ENCODE measurements around the gene IL1A.

Gene IL1A

GRCh38 chr2:112818094-112818902, 34.0 kb upstream of the IL1A start:
- DNase-seq (ENCODE audit: low read depth in 2 of 2) = no peak

DNA sequence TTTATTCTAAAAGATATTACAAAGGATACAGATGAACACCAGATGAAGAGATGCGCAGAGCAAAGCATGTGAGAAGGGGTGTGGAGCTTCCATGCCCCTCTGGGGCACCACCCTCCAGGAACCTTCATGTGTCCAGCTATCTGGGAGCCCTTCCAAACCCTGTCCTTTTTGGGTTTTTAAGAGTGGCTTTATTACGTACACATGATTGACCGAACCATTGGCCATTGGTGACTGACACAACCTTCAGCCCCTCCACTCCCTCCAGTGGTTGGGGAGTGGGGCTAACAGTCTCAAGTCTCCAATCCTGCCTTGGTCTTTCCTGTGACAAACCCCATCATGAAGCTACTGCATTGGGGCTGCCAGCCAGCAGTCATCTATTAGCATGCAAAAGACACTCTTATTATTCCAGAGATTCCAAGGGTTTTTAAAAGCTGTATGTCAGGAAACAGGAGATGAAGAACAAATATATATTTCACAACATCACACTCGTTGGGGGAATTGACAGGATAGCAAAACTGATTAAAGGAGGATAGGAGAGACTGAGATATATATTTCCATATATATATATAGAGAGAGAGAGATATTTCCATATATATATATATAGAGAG, 32.9 kb upstream of the IL1A start:
- no peak for DNase-seq (ENCODE audit: low read depth in 2 of 2)

- DNase-seq (ENCODE audit: low read depth in 2 of 2) = no peak
Observed at GRCh38 chr2:112814278-112814677, 30.0 kb upstream of the IL1A start.

DNA sequence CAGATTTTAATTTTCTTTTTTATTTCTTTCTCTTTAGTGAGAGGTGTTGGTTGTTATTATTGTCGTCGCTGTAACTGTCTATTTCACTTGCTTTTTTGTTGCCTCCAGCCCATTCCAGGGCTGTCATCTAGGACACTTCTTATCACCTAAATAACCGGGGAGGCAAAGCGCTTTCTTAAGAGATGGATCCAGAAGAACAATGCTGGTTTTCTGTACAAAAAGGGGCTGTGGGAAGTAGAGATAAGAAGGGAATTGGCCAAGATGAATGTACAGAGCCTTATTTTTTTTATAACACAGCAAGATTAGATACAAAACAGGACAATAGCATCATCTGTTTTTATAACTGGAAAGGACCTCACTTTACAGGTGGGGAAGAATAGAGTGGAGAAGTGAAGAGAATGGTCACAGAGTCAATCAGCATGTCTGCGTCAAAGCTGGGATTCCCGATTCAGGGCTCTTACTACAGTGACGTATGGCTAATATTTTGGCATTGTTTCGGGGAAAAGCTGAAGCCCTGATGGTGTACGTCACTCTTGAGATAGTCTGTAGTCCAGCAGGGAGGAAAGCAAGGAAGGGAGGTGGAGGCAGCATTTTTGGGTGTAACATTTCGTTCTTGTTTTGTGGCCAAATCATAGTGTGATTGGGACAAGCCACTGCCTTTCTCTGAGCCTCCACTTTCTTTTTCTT, 29.1 kb upstream of the IL1A start:
- DNase-seq (ENCODE audit: low read depth in 2 of 2) = no peak

- DNase-seq (ENCODE audit: low read depth in 2 of 2) = no peak
Observed at GRCh38 chr2:112812318-112813267, 28.3 kb upstream of the IL1A start.

- DNase-seq (ENCODE audit: low read depth in 2 of 2) = no peak
Observed at GRCh38 chr2:112811841-112812306, 27.6 kb upstream of the IL1A start.

DNA sequence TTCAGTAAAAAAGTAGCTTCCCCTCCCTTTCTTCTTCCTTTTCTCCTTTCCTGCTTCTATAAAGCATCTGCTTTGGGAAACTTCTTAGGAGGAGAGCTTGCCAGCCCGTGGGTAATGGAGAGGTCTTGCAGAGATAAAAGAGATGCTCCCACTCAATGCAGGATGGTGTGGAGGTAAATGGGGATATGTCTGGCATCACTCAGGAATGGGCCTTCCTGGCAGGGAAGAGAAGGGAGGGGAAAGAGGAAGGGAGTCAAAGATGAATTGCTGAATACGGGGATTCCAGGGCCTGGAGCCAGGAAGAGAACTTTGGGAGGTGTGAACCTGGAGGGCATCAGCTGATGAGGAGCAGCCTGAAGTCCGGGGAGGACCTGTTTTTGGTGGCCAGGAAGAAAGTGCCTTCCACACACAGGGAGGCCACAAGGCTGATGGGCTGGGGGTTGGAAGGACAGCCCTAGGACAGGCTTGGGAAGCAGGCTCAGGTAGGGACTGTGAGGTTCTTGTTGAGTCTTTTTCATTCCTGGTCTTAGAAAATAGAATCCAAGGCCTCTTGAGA, 27.1 kb upstream of the IL1A start:
- DNase-seq (ENCODE audit: low read depth in 2 of 2) = no peak

DNA sequence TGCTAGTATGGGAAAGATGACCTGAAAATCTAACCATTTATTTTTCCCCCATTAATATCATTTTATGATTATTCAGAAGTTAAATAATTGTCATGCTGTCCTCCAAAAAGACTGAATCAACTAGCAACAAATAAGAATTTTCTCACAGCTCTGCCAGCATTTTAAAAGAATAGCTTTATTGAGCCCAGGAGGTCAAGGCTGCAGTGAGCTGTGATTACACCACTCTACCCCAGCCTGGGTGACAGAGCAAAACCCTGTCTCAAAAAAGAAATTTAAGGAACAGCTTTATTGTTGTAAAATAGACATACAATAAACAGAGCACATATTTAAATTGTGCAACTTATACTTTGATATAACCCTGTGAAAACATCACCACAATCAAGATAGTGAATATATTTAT, 24.8 kb upstream of the IL1A start:
- DNase-seq (ENCODE audit: low read depth in 2 of 2) = no peak

DNA sequence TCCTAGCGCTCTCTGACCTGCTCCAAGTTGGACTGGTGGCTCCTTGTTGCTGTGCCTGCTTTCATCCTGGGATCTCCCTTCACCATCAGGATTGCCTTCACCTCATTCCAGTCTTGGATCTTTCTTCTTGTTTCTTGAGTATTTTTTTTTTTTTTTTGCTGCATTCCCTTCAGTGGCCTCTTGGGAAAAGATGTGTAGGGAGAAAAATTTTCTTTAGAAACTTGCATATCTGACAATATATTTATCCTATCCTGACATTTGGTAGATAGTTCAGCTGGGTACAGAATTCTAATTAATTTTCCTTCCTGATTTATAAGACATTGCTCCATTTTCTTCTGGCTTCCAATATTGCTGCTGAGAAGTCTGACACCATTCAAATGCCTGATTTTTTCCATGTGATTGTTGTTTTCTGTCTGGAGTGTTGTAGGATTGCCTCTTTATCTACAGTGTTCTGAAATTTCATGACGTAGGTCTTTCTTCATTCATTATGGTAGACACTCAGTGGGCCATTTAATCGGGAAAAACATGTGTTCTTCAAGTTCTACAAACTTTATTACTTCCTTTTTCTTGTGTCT, 23.0 kb upstream of the IL1A start:
- no peak for DNase-seq (ENCODE audit: low read depth in 2 of 2)

DNA sequence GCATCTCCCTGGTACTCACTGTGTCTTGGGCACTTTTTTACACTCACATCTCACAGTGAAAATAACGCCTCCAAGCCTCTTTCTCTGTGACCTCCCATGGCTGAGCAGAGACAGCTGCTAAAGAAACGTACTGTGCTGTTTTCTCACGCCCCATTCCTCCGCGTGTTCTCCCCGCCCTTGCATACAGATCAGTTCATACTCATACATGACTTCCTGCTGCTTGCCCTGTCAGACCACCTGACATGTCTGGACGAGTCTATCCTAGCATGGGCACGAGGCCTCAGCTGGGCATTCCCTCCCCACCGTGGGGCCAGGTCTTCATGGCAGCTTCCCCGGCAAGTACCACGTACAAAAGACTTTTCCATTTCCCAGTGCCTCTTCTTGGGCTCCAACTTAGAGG, 21.2 kb upstream of the IL1A start:
- DNase-seq (ENCODE audit: low read depth in 2 of 2) = no peak

DNA sequence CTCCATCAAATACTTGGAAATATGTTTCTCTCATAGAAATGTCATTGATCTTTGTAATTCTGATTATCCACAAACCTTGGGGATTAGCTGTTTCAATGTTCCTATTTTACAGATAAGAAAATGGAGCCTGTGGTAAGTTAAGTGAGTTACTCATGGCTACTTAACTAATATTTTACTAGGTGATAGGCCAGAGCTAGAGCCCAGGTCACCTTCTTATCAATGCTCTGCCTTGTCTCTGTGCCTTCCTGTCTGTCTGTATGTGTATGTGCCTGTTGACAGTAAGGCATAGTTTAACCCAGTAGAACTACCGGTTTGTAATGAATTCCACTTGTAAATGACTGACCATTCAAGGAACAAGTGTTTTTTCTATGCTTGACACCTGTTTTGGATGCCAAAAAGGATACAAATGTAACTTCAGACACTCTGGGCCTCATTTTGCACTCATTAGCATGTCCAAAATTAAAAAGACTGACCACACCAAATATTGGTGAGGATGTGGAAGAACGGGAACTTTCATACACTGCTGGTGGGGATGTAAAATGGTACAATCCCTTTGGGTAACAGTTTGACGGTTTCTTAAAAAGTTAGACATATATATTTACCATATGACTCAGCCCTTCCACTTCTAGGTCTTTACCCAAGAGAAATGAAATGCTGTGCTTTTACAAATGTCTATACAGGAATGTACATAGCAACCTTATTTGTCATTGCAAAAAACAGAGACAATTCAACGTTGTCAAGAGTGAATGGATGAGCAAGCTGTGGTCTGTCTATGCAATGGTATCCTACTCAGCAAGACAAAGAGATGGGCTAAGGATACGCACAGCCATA, 19.6 kb upstream of the IL1A start:
- no peak for DNase-seq (ENCODE audit: low read depth in 2 of 2)

GRCh38 chr2:112800881-112801583, 16.7 kb upstream of the IL1A start:
- DNase-seq (ENCODE audit: low read depth in 2 of 2) = no peak

- no peak for DNase-seq (ENCODE audit: low read depth in 2 of 2)
Observed at GRCh38 chr2:112798979-112799975, 15.0 kb upstream of the IL1A start.

- no peak for DNase-seq (ENCODE audit: low read depth in 2 of 2)
Observed at GRCh38 chr2:112796486-112796885, 12.2 kb upstream of the IL1A start.

- no peak for DNase-seq (ENCODE audit: low read depth in 2 of 2)
Observed at GRCh38 chr2:112795774-112796173, 11.5 kb upstream of the IL1A start.

DNA sequence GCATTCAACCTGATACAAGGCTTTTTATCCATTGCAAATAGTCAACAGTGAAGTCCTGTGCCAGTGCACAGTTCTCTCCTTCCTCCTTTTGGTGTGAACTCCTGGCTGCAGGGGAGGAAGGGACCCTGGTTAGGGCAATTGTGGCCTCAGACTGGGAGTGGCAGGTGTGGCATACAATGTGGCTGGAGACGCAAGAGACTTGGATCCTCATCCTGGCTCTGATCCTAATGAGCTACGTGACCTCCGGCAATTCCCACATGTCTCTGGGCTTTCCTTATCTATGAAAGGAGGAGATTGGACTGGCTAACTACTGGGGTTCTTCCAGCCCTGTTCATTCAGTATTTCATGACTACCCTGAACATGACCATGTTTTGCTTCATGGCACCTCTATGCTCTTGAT, 10.5 kb upstream of the IL1A start:
- no peak for DNase-seq (ENCODE audit: low read depth in 2 of 2)

DNA sequence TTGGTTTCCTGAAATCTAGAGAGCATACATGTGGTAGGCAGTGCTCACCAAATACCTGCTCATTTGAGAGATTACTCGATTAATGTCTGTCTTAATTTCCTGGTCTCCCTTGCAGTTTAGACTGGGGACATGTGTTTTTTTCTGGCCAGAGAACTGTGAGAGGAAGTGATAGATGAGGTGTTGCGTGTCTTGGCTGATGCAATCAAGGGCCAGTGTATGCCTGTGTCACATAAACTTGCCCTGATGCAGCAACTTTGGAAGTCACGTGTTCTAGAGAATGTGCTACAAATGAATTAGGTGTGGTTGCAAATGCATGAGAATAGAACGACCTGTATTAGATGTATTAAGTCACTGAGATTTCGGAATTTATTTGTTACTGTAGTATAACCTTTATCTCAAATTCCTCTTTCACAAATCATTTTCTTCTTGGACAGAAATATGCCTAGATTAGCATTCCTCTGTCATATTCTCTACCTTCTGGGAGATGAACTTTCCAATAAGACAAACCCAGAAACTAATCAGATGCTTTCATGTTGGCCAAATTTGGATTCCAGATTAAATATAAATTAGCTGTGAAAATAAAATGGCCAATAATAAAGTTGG, 9.9 kb upstream of the IL1A start:
- DNase-seq (ENCODE audit: low read depth in 2 of 2) = no peak

DNA sequence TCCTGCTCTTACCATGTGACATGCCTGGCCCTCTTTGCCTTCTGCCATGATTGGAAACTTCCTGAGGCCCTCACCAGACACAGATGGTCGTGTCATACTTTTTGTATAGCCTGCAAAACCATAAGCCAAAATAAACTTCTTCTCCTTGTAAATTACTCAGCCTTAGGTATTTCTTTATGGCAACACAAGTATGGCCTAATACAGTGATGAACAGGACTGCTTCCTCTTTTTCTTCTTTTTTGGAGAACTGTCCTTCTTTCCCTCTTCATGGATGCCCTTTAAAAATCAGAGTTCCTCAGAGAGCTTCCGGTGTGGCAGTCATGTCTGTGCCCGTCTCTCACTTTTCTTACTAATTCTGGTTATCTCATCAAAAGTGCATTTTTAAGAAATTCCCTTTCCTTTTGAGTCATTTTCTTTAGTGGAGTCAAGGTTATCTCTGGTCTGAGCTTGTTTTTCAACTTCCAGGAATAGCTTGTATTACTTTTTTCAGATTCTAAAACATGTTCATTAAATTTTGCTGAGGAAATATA, 9.2 kb upstream of the IL1A start:
- DNase-seq (ENCODE audit: low read depth in 2 of 2) = no peak

All from stimulated activated CD8-positive, alpha-beta memory T cell treated with anti-CD3 and anti-CD28 coated beads, Interleukin-2, amount 100 ng/mL, for 48 hours (primary cell).